IPS DF 6.9 (cell line): Measurements from ENCODE around the gene KIFAP3.
"Not testable (repeated sequence)": the region's sequence is repeated elsewhere in the genome, so short reads cannot be mapped to it uniquely, and the experiment has no call there.

Source experiments
- DNase-seq: peaks from one replicate; pipeline ENCODE4 v3.0.0-alpha.2; 2013; ENCODE audit warnings: low read depth, low spot score
- H3K27ac ChIP-seq: one replicate; pipeline ENCODE4 v1.5.1; 2013; ENCODE audit warnings: low read length, control low read depth
- H3K27me3 ChIP-seq: 2 replicates; pipeline ENCODE4 v1.6.1; 2013; ENCODE audit warnings: mild to moderate bottlenecking, low read length; ENCODE audit not compliant: control insufficient read depth, insufficient read depth
- H3K36me3 ChIP-seq: 2 replicates; pipeline ENCODE4 v1.6.1; 2013; ENCODE audit warnings: low read length; ENCODE audit not compliant: control insufficient read depth, insufficient read depth
- H3K4me1 ChIP-seq: 2 replicates; pipeline ENCODE4 v1.6.1; 2013; ENCODE audit warnings: low read length; ENCODE audit not compliant: control insufficient read depth, insufficient read depth
- H3K4me3 ChIP-seq: 2 replicates; pipeline ENCODE4 v1.5.1; 2013; ENCODE audit warnings: mild to moderate bottlenecking, low read length
- H3K9me3 ChIP-seq: 2 replicates; pipeline ENCODE4 v1.6.1; 2013; ENCODE audit warnings: low read length, inconsistent platforms; ENCODE audit not compliant: control insufficient read depth, insufficient read depth
- WGBS: extraction: QIAGEN DNeasy Blood & Tissue Kit; methylation state at CpG from one replicate; pipeline ENCODE4 v1.1.7; 2013; ENCODE audit warnings: mixed read lengths, missing lambda C conversion rate; ENCODE audit not compliant: insufficient read length, insufficient coverage; 5-methylcytosine and 5-hydroxymethylcytosine counted together

KIFAP3 gene

GRCh38 chr1:170085091-170085490 lies 10.6 kb upstream of the KIFAP3 start:
- Histone ChIP-seq H3K4me3 (no peak overlapping the region), H3K27ac (no peak overlapping the region), H3K4me1 (no peaks in the 10 kb centered on the region), H3K9me3 (no peaks in the 10 kb centered on the region), H3K36me3 (no peaks in the 10 kb centered on the region), H3K27me3 (no peaks in the 10 kb centered on the region)
- WGBS: no CpG with 5 or more reads among the region's 2 CpGs
- no peak for DNase-seq

- no peaks in the 10 kb centered on the region for H3K9me3 ChIP-seq
- no peak overlapping the region for H3K4me3 ChIP-seq
- H3K27ac ChIP-seq: no peak overlapping the region
- H3K4me1 ChIP-seq: no peaks in the 10 kb centered on the region
- no peaks in the 10 kb centered on the region for H3K36me3 ChIP-seq
- no peak for DNase-seq
- H3K27me3 ChIP-seq: no peaks in the 10 kb centered on the region
Measured at GRCh38 chr1:170078610-170079189, 4.2 kb upstream of the KIFAP3 start.

GRCh38 chr1:170077926-170078325 lies 3.4 kb upstream of the KIFAP3 start:
- H3K27ac ChIP-seq: no peak overlapping the region
- no peaks in the 10 kb centered on the region for H3K27me3 ChIP-seq
- no CpG with 5 or more reads among the region's 1 CpG for WGBS
- H3K9me3 ChIP-seq: no peaks in the 10 kb centered on the region
- no peaks in the 10 kb centered on the region for H3K4me1 ChIP-seq
- H3K4me3 ChIP-seq: no peak overlapping the region
- H3K36me3 ChIP-seq: no peaks in the 10 kb centered on the region
- no peak for DNase-seq

- H3K36me3 ChIP-seq, DNase-seq, H3K4me3 ChIP-seq, H3K4me1 ChIP-seq, H3K27ac ChIP-seq, H3K9me3 ChIP-seq, H3K27me3 ChIP-seq: not testable (repeated sequence)
- WGBS: no CpG with 5 or more reads among the region's 5 CpGs
Measured at GRCh38 chr1:170076952-170077351, 2.5 kb upstream of the KIFAP3 start.

GRCh38 chr1:170076199-170076598 lies 1.7 kb upstream of the KIFAP3 start:
- Histone ChIP-seq H3K4me3 (no peak overlapping the region), H3K4me1 (no peaks in the 10 kb centered on the region), H3K36me3 (no peaks in the 10 kb centered on the region), H3K27ac (no peak overlapping the region), H3K27me3 (no peaks in the 10 kb centered on the region), H3K9me3 (no peaks in the 10 kb centered on the region)
- DNase-seq: no peak

GRCh38 chr1:170075186-170075585 lies 691 bp upstream of the KIFAP3 start:
- no peak overlapping the region; the same call in 1 of the 2 replicates for H3K4me3 ChIP-seq
- no CpG with 5 or more reads among the region's 3 CpGs for WGBS
- no peaks in the 10 kb centered on the region for H3K27me3 ChIP-seq
- no peak overlapping the region for H3K27ac ChIP-seq
- no peak for DNase-seq
- H3K36me3 ChIP-seq: no peaks in the 10 kb centered on the region
- no peaks in the 10 kb centered on the region for H3K4me1 ChIP-seq
- H3K9me3 ChIP-seq: no peaks in the 10 kb centered on the region

GRCh38 chr1:170073893-170074249 lies 624 bp downstream of the KIFAP3 start:
- Histone ChIP-seq H3K27me3 (no peaks in the 10 kb centered on the region), H3K9me3 (no peaks in the 10 kb centered on the region), H3K4me3 (peak overlapping the region; percentile 44; the same call in 1 of the 2 replicates), H3K4me1 (no peaks in the 10 kb centered on the region), H3K27ac (no peak overlapping the region), H3K36me3 (no peaks in the 10 kb centered on the region)
- WGBS: no CpG with 5 or more reads among the region's 8 CpGs
- no peak for DNase-seq

GRCh38 chr1:170071378-170071777 lies 3.1 kb downstream of the KIFAP3 start:
- no peaks in the 10 kb centered on the region for H3K4me1 ChIP-seq
- no CpG with 5 or more reads among the region's 1 CpG for WGBS

GRCh38 chr1:170068923-170069322 lies 5.6 kb downstream of the KIFAP3 start:
- Histone ChIP-seq H3K36me3 (no peaks in the 10 kb centered on the region), H3K27ac (no peak overlapping the region), H3K27me3 (no peaks in the 10 kb centered on the region), H3K9me3 (no peaks in the 10 kb centered on the region), H3K4me3 (no peak overlapping the region), H3K4me1 (no peaks in the 10 kb centered on the region)
- DNase-seq: no peak

More at GRCh38 chr1:170071378-170071777, 3.1 kb downstream of the KIFAP3 start:
- Histone ChIP-seq H3K27ac (no peak overlapping the region), H3K9me3 (no peaks in the 10 kb centered on the region), H3K4me3 (no peak overlapping the region), H3K36me3 (no peaks in the 10 kb centered on the region), H3K27me3 (no peaks in the 10 kb centered on the region)
- DNase-seq: no peak

GRCh38 chr1:170067253-170067819 lies 7.2 kb downstream of the KIFAP3 start:
- no peaks in the 10 kb centered on the region for H3K4me1 ChIP-seq
- no peaks in the 10 kb centered on the region for H3K9me3 ChIP-seq
- H3K27me3 ChIP-seq: no peaks in the 10 kb centered on the region
- H3K27ac ChIP-seq: no peak overlapping the region
- H3K4me3 ChIP-seq: no peak overlapping the region
- DNase-seq: no peak
- no peaks in the 10 kb centered on the region for H3K36me3 ChIP-seq
- no CpG with 5 or more reads among the region's 3 CpGs for WGBS

GRCh38 chr1:170064821-170065220 lies 9.7 kb downstream of the KIFAP3 start:
- WGBS: no CpG with 5 or more reads among the region's 1 CpG

More at GRCh38 chr1:170064821-170065220, 9.7 kb downstream of the KIFAP3 start:
- DNase-seq: no peak
- Histone ChIP-seq H3K4me1 (no peaks in the 10 kb centered on the region), H3K4me3 (no peak overlapping the region), H3K27ac (no peak overlapping the region), H3K27me3 (no peaks in the 10 kb centered on the region), H3K9me3 (no peaks in the 10 kb centered on the region), H3K36me3 (no peaks in the 10 kb centered on the region)
